NK-92 treated with Interleukin-12 subunit alpha and Interleukin-12 subunit beta, amount 100 ng/mL, for 24 hours (cell line): Measurements from ENCODE around the gene OASL.
"Not testable (repeated sequence)": the region's sequence is repeated elsewhere in the genome, so short reads cannot be mapped to it uniquely, and the experiment has no call there.

ENCODE experiments used
- DNase-seq: peaks from one replicate; lab custom pipeline; 2025; lab: John Stamatoyannopoulos, UW

OASL gene

GRCh38 chr12:121059031-121059898 lies 20.2 kb upstream of the OASL start:
- no peak for DNase-seq

- DNase-seq, result no peak
These were observed 18.7 kb upstream of the OASL start for GRCh38 chr12:121057794-121058193.

GRCh38 chr12:121053706-121054105 lies 14.7 kb upstream of the OASL start:
- no peak for DNase-seq

GRCh38 chr12:121050725-121051124 lies 11.7 kb upstream of the OASL start:
- DNase-seq, result no peak

GRCh38 chr12:121048442-121048841 lies 9.4 kb upstream of the OASL start:
- DNase-seq, result no peak

GRCh38 chr12:121047400-121047799 lies 8.4 kb upstream of the OASL start:
- not testable (repeated sequence) for DNase-seq

GRCh38 chr12:121043067-121043466 lies 4.0 kb upstream of the OASL start:
- no peak for DNase-seq

GRCh38 chr12:121036810-121037326 lies 2.2 kb downstream of the OASL start:
- peak; percentile 49 for DNase-seq

- DNase-seq, result no peak
These were observed 4.3 kb downstream of the OASL start for GRCh38 chr12:121034616-121035305.

- peak; percentile 39 for DNase-seq
These were observed 5.3 kb downstream of the OASL start for GRCh38 chr12:121033625-121034349.

GRCh38 chr12:121030576-121031212 lies 8.4 kb downstream of the OASL start:
- no peak for DNase-seq

- DNase-seq, result no peak
These were observed 12.6 kb downstream of the OASL start for GRCh38 chr12:121026274-121027045.

GRCh38 chr12:121025442-121026226 lies 13.4 kb downstream of the OASL start:
- no peak for DNase-seq

- DNase-seq, result no peak
These were observed 15.2 kb downstream of the OASL start for GRCh38 chr12:121023799-121024198.

GRCh38 chr12:121022713-121023112 lies 16.3 kb downstream of the OASL start:
- DNase-seq, result no peak

- no peak for DNase-seq
These were observed 17.3 kb downstream of the OASL start for GRCh38 chr12:121021754-121022153.

GRCh38 chr12:121018860-121019617 lies 20.0 kb downstream of the OASL start:
- DNase-seq, result no peak

- no peak for DNase-seq
These were observed 21.0 kb downstream of the OASL start for GRCh38 chr12:121017966-121018491.
